GM12874 (cell line): ENCODE results near the gene FCGR3A.

Experiments
- TF ChIP-seq, protein P1 (sequence below): IDR thresholded peaks from 2 replicates; pipeline ENCODE4 v1.5.1; 2011; ENCODE audit warnings: low read depth, mild to moderate bottlenecking, control low read depth, low read length, moderate library complexity; ENCODE audit not compliant: insufficient read depth

FCGR3A gene

DNA sequence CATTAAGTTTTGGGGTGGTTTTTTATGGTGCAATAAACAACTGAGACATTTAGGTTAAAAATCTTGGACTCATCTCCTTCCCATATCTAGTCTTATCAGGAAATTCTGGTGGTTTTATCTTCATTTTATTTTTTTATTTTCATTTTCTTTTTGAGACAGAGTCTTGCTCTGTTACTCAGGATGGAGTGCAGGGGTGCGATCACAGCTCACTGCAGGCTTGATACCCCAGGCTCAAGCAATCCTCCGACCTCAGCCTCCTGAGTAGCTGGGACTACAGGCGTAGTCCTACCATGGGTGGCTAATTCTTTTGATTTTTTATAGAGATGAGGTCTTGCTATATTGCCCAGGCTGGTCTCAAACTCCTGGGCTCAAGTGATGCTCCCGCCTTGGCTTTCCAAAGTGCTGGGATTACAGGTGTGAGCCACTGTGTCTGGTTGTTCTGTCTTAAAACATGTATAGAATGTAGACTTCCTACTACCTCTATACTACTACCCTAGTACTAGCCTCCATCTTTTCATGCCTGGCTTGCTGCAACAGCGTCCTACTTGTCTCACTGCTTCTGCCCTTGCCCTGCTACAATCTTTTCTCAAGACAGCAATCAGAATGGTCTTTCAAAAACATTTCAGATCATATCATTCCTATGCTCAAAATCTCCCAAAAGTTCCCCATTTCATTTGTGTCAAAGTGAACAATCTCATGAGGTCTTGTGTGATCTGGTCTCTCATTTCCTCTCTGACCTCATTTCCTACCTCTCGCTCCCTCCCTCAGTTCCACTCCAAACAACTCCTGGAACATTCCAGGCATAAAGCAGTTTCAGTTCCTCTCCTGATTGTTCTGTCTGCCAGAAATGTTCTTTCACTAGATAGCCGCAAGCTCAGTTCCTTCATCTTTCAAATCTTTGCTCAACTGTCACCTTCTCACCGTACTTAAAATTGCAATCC is 50.2 kb downstream of the FCGR3A start:
- TF ChIP-seq, protein P1, sequence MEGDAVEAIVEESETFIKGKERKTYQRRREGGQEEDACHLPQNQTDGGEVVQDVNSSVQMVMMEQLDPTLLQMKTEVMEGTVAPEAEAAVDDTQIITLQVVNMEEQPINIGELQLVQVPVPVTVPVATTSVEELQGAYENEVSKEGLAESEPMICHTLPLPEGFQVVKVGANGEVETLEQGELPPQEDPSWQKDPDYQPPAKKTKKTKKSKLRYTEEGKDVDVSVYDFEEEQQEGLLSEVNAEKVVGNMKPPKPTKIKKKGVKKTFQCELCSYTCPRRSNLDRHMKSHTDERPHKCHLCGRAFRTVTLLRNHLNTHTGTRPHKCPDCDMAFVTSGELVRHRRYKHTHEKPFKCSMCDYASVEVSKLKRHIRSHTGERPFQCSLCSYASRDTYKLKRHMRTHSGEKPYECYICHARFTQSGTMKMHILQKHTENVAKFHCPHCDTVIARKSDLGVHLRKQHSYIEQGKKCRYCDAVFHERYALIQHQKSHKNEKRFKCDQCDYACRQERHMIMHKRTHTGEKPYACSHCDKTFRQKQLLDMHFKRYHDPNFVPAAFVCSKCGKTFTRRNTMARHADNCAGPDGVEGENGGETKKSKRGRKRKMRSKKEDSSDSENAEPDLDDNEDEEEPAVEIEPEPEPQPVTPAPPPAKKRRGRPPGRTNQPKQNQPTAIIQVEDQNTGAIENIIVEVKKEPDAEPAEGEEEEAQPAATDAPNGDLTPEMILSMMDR = no peak

DNA sequence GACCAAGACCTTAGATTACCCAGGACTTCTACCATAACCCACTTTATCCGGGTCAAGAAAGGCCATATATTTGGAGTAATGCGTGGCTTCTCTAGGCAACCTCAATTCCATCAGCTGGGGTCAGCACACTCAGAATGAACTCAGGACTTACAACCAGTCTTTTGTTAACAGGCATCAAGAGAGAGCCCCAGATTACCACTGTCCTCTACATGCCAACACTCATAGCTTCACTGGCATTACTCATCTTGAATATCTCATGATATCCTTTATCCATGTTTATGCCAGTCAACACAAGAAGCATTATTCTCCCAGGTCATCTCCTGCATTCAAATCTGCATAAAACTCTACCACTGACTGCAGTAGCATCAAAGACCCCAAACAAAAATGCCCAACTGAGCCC is 51.0 kb downstream of the FCGR3A start:
- TF ChIP-seq, protein P1 = no peak

- TF ChIP-seq, protein P1 = no peak
Observed at GRCh38 chr1:161497961-161498360, 51.7 kb downstream of the FCGR3A start.

GRCh38 chr1:161495490-161495889 is 54.1 kb downstream of the FCGR3A start:
- TF ChIP-seq, protein P1 = no peak

DNA sequence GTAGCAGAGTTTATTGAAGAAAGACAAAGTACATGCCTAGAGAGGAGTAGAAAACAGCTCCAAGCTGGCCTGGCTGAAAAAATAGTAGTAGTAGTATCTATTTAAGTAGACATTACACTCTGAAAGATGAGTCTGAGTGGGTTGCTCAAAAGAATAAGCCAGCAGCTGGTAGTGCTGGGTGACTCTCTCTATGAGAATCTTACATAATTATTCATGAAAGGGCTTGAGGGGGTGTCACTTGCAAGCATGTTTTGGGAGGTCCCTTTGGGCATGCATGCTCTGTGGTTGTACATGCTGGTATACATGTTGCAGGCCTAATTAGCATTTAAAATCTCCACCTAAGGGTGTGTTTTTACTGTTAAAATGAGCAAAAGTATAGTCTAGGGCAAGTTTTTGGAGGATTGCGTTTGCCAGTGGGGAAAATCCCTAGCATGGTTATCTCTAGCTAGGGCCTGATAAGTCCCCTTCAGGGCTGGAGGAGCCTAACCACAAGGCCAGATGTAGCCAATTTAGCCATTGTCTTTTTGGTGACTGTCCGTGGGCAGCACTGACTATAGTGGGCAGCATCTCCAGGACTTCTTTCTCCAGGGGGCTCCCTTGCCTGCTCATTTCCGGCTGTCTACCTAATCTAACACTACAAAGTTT is 55.4 kb downstream of the FCGR3A start:
- TF ChIP-seq, protein P1 = no peak

GRCh38 chr1:161492827-161493226 is 56.8 kb downstream of the FCGR3A start:
- TF ChIP-seq, protein P1 = no peak
